Astrocyte of the cerebellum (primary cell): ENCODE data around the gene TMBIM6.
A peak's percentile ranks its signal among the peaks of the same experiment; 100 is the strongest.
"Not testable (repeated sequence)": the region's sequence is repeated elsewhere in the genome, so short reads cannot be mapped to it uniquely, and the experiment has no call there.

Source experiments
- DNase-seq: peaks from one replicate; pipeline ENCODE4 v3.0.0-alpha.2; 2011; ENCODE audit warnings: low read depth
- H3K4me3 ChIP-seq: 2 replicates; pipeline ENCODE4 v1.5.1; 2011; ENCODE audit warnings: mild to moderate bottlenecking, low read depth, low read length, moderate library complexity
- in situ Hi-C: cut with HindIII; loops from 2 replicates; pipeline ENCODE4 v1.10.0; 2017; ENCODE audit warnings: low sequenced_read_pairs
- TF ChIP-seq, protein P1 (sequence below): IDR thresholded peaks from 2 replicates; pipeline ENCODE4 v1.5.1; 2012; ENCODE audit warnings: low read length, low read depth, moderate library complexity, mild to moderate bottlenecking; ENCODE audit errors: missing control alignments

TMBIM6 gene

GRCh38 chr12:49777800-49778748 lies 36.7 kb downstream of the TMBIM6 start:
- DNase-seq = no peak
- TF ChIP-seq, protein P1, sequence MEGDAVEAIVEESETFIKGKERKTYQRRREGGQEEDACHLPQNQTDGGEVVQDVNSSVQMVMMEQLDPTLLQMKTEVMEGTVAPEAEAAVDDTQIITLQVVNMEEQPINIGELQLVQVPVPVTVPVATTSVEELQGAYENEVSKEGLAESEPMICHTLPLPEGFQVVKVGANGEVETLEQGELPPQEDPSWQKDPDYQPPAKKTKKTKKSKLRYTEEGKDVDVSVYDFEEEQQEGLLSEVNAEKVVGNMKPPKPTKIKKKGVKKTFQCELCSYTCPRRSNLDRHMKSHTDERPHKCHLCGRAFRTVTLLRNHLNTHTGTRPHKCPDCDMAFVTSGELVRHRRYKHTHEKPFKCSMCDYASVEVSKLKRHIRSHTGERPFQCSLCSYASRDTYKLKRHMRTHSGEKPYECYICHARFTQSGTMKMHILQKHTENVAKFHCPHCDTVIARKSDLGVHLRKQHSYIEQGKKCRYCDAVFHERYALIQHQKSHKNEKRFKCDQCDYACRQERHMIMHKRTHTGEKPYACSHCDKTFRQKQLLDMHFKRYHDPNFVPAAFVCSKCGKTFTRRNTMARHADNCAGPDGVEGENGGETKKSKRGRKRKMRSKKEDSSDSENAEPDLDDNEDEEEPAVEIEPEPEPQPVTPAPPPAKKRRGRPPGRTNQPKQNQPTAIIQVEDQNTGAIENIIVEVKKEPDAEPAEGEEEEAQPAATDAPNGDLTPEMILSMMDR = peak; percentile 96
- no peak overlapping the region for H3K4me3 ChIP-seq
- in situ Hi-C loops = no loop called here

DNA sequence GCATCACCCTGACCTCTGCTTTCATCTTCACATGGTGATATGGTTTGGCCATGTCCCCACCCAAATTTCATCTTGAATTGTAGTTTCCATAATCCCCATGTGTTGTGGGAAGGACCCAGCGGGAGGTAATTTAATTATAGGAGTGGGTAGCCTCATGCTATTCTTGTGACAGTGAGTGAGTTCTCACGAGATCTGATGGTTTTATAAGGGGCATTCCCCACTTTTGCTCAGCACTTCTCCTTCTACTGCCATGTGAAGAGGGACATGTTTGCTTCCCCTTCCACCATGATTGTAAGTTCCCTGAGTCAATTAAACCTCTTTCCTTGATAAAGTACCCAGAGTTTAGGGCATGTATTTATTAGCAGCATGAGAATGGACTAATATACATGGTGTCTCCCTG lies 38.2 kb downstream of the TMBIM6 start:
- no peak overlapping the region for H3K4me3 ChIP-seq
- TF ChIP-seq, protein P1 = no peak
- in situ Hi-C loops = no loop called here
- DNase-seq = no peak

GRCh38 chr12:49780914-49781313 lies 39.6 kb downstream of the TMBIM6 start:
- DNase-seq, H3K4me3 ChIP-seq, in situ Hi-C loops: not testable (repeated sequence)

DNA sequence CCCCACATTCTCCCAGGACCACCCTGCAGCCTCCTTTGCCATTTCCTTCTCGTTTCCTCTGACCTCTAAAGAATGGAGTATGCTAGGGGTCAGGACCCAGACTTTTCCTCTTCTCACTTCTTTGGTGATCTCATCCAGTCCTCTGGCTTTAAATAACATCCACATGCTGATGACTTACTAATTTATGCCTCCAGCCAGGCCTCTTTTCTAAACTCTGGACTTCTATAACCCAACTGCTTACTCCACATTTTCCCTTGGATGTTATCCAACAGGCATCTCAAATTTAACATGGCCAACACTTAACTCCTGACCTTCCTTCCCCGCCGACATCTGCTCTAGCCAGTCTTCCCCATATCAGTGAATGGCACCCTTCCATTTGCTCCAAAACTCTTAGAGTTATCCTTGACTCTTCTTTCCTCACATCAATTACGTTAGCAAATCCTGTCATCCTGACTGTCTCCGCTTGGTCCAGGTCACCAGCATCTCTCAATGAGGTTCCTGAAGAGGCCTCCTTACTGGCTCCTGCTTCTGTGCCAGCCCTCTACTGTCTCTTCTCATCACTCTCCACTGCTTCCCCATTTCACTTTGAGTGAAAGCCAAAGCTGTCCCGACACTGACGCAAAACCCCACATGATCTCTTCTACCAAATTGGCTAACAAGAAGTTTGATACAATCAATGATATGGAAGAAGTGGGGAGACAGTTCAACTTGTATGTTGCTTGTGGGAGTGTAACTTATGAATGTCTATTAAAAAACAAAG lies 42.7 kb downstream of the TMBIM6 start:
- in situ Hi-C loops = no loop called here
- TF ChIP-seq, protein P1 = no peak
- H3K4me3 ChIP-seq = no peak overlapping the region
- DNase-seq = peak; percentile 28

DNA sequence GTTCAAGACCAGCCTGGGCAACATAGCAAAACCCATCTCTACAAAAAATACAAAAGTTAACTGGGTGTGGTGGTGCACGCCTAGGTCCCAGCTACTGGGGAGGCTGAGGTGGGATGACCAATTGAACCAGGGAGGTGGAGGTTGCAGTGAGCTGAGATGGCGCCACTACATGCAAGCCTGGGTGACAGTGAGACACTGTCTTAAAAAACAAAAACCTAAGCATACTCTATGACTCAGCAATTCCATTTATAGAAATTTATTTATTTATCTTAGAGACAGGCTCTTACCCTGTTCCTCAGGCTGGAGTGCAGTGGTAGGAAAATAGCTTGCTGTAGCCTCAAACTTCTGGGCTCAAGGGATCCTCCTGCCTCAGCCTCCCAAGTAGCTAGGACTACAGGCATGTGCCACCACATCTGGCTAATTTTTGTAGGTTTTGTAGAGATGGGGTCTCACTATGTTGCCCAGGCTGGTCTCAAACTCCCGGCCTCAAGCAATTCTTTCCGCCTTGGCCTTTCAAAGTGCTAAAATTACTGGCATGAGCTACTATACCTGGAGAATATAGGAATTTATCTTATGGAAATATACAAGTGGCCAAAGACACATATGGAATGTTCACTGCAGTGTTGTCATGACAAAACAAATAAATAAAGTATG lies 43.5 kb downstream of the TMBIM6 start:
- TF ChIP-seq, protein P1 = no peak
- H3K4me3 ChIP-seq = no peak overlapping the region
- DNase-seq = no peak
- in situ Hi-C loops = no loop called here

- no peak for DNase-seq
- in situ Hi-C loops = no loop called here
- no peak overlapping the region for H3K4me3 ChIP-seq
- TF ChIP-seq, protein P1 = no peak
These were observed 46.3 kb downstream of the TMBIM6 start for GRCh38 chr12:49787672-49788071.

- in situ Hi-C loops = no loop called here
- H3K4me3 ChIP-seq = no peak overlapping the region
- no peak for DNase-seq
- TF ChIP-seq, protein P1 = peak; percentile 17
These were observed 48.6 kb downstream of the TMBIM6 start for GRCh38 chr12:49789992-49790391.
